PC-9 (cell line): ENCODE data around the gene NOD1. TPM values are rescaled to one million over a fixed set of nuclear protein-coding genes. Genes with fewer than 3 reads are reported as not detected.

Experiments
- BruUV-seq: library from RNA; stranded (reverse); fragments of 400-500 nt; replicated peaks from 2 replicates; lab custom pipeline; 2021; lab: Mats Ljungman, UMichigan
- CTCF ChIA-PET: fragments of 300-600 bp; sonication (Branson Sonifier 250); formaldehyde crosslinking; loops from one replicate; lab custom pipeline; 2022; ENCODE audit warnings: antibody characterized with exemption; lab: Charles Lee
- POLR2A ChIA-PET: fragments of 300-600 bp; sonication (Branson Sonifier 250); formaldehyde crosslinking; loops from one replicate; lab custom pipeline; 2022; ENCODE audit warnings: antibody characterized with exemption; ENCODE audit not compliant: unreplicated experiment; lab: Charles Lee
- DNase-seq, 2 experiments: peaks; one replicate each; pipeline versions ENCODE4 v3.0.0 to v3.0.0-alpha.2; 2015 to 2022; ENCODE audit warnings: mixed read lengths in 1 of 2
- H2AFZ ChIP-seq: fragments of 200-600 bp; sonication (generic); 2 replicates; pipeline ENCODE4 v1.8.1; 2017; ENCODE audit warnings: antibody characterized with exemption
- H3F3A ChIP-seq: fragments of 200-600 bp; sonication (generic); 2 replicates; pipeline ENCODE4 v1.8.1; 2017; ENCODE audit warnings: antibody characterized with exemption, mild to moderate bottlenecking, low read depth; ENCODE audit not compliant: insufficient read depth
- H3K27ac ChIP-seq: fragments of 200-600 bp; sonication (generic); 2 replicates; pipeline ENCODE4 v1.6.1; 2016; ENCODE audit warnings: mixed run types
- H3K27me3 ChIP-seq: fragments of 200-600 bp; sonication (generic); 2 replicates; pipeline ENCODE4 v1.6.1; 2016; ENCODE audit warnings: low read depth, mixed run types; ENCODE audit not compliant: insufficient read depth
- H3K36me3 ChIP-seq: fragments of 200-600 bp; sonication (generic); 2 replicates; pipeline ENCODE4 v1.6.1; 2016; ENCODE audit warnings: low read depth, mixed run types
- H3K4me1 ChIP-seq: fragments of 200-600 bp; sonication (generic); replicated peaks from 2 replicates; pipeline ENCODE4 v1.6.1; 2016; ENCODE audit warnings: mixed run types; ENCODE audit not compliant: insufficient read depth
- H3K4me2 ChIP-seq: fragments of 200-600 bp; sonication (generic); 2 replicates; pipeline ENCODE4 v1.6.1; 2017; ENCODE audit warnings: mixed run types
- H3K4me3 ChIP-seq: fragments of 200-600 bp; sonication (generic); 2 replicates; pipeline ENCODE4 v1.6.1; 2016; ENCODE audit warnings: mixed run types
- H3K79me2 ChIP-seq: fragments of 200-600 bp; sonication (generic); 2 replicates; pipeline ENCODE4 v1.6.1; 2017; ENCODE audit warnings: low read depth, mixed run types
- H3K9me2 ChIP-seq: fragments of 200-600 bp; sonication (generic); 2 replicates; pipeline ENCODE4 v1.8.1; 2017; ENCODE audit warnings: mild to moderate bottlenecking; ENCODE audit not compliant: insufficient read depth
- H3K9me3 ChIP-seq: fragments of 200-600 bp; sonication (generic); 2 replicates; pipeline ENCODE4 v1.8.1; 2016; ENCODE audit warnings: low read depth; ENCODE audit not compliant: insufficient read depth
- H4K20me1 ChIP-seq: fragments of 200-600 bp; sonication (generic); 2 replicates; pipeline ENCODE4 v1.8.1; 2017; ENCODE audit not compliant: insufficient read depth
- CTCF ChIP-seq: fragments of 200-600 bp; sonication (generic); conservative IDR thresholded peaks from 2 replicates; pipeline ENCODE4 v1.6.1; 2017; ENCODE audit warnings: mixed run types, antibody characterized with exemption, mild to moderate bottlenecking, moderate library complexity
- EZH2 ChIP-seq: fragments of 200-600 bp; sonication (generic); IDR thresholded peaks from 2 replicates; pipeline ENCODE4 v1.8.0; 2017; ENCODE audit warnings: antibody characterized with exemption, low read depth
- intact Hi-C: fragments of 100-400 bp; cut with micrococcal nuclease; formaldehyde crosslinking; loops from one replicate; pipeline ENCODE4 v1.10.0; 2022; ENCODE audit not compliant: unreplicated experiment
- total RNA-seq: library from RNA; stranded (reverse); gene quantifications from 2 replicates; pipeline ENCODE4 v1.2.3, GENCODE V29; 2021

NOD1 gene
- total RNA-seq, 1 experiment from 2014 or later, result 16.5 TPM

GRCh38 chr7:30468041-30468440, 10.5 kb downstream of the NOD1 start:
- no peak overlapping the region for H3K4me3 ChIP-seq
- no peak overlapping the region for H2AFZ ChIP-seq
- no peaks in the 10 kb centered on the region for H3F3A ChIP-seq
- H3K4me1 ChIP-seq, result peaks cover 11% of the 10 kb centered on the region
- H3K9me3 ChIP-seq, result no peaks in the 10 kb centered on the region
- ChIA-PET POLR2A (no interaction called here), CTCF (no interaction called here)
- 0 out of 2 replicates have a peak, but pooled peaks cover 7% of the 10 kb centered on the region for H3K36me3 ChIP-seq
- no peak overlapping the region for H3K4me2 ChIP-seq
- H3K9me2 ChIP-seq, result no peaks in the 10 kb centered on the region
- no peaks in the 10 kb centered on the region for H4K20me1 ChIP-seq
- TF ChIP-seq CTCF (no peak), EZH2 (no peak)
- H3K27ac ChIP-seq, result no peak overlapping the region
- H3K79me2 ChIP-seq, result peaks cover 25% of the 10 kb centered on the region
- DNase-seq, result no peak
- no TSS peak for BruUV-seq
- intact Hi-C loops, result no loop called here
- H3K27me3 ChIP-seq, result no peaks in the 10 kb centered on the region

GRCh38 chr7:30467271-30467670, 11.3 kb downstream of the NOD1 start:
- H3K27ac ChIP-seq, result no peak overlapping the region
- no peak overlapping the region for H2AFZ ChIP-seq
- ChIA-PET POLR2A (no interaction called here), CTCF (interaction anchor here (0.6 kb wide), 1 partner anchor 350 kb away, joined by 3 read pairs; no protein-coding TSS in a partner anchor)
- no peaks in the 10 kb centered on the region for H3K9me2 ChIP-seq
- no peak for TF ChIP-seq EZH2
- TF ChIP-seq CTCF, result no peak
- H3K9me3 ChIP-seq, result no peaks in the 10 kb centered on the region
- no peaks in the 10 kb centered on the region for H3K27me3 ChIP-seq
- H3F3A ChIP-seq, result no peaks in the 10 kb centered on the region
- H4K20me1 ChIP-seq, result no peaks in the 10 kb centered on the region
- no peak overlapping the region for H3K4me2 ChIP-seq
- H3K4me3 ChIP-seq, result no peak overlapping the region
- H3K36me3 ChIP-seq, result 0 out of 2 replicates have a peak, but pooled peaks cover 7% of the 10 kb centered on the region
- DNase-seq, result no peak
- H3K4me1 ChIP-seq, result peaks cover 6% of the 10 kb centered on the region
- intact Hi-C loops, result no loop called here
- H3K79me2 ChIP-seq, result peaks cover 21% of the 10 kb centered on the region
- no TSS peak for BruUV-seq

GRCh38 chr7:30466266-30466665, 12.3 kb downstream of the NOD1 start:
- H3K27ac ChIP-seq, result no peak overlapping the region
- H2AFZ ChIP-seq, result no peak overlapping the region
- POLR2A ChIA-PET, result no interaction called here

More at GRCh38 chr7:30466266-30466665, 12.3 kb downstream of the NOD1 start:
- Histone ChIP-seq H4K20me1 (no peaks in the 10 kb centered on the region), H3F3A (no peaks in the 10 kb centered on the region; the same call in 1 of the 2 replicates), H3K36me3 (0 out of 2 replicates have a peak, but pooled peaks cover 7% of the 10 kb centered on the region), H3K79me2 (peaks cover 17% of the 10 kb centered on the region), H3K4me1 (peaks cover 8% of the 10 kb centered on the region), H3K4me2 (no peak overlapping the region), H3K27me3 (no peaks in the 10 kb centered on the region), H3K9me3 (no peaks in the 10 kb centered on the region), H3K4me3 (no peak overlapping the region), H3K9me2 (no peaks in the 10 kb centered on the region)
- TF ChIP-seq EZH2 (no peak), CTCF (no peak)
- no peak for DNase-seq
- BruUV-seq, result no TSS peak
- intact Hi-C loops, result no loop called here
- CTCF ChIA-PET, result no interaction called here
